ENCODE data around the gene FURIN.

- TF ChIP-seq CTCF (conservative IDR thresholded peaks at IDR 0.05 in 1 of 2, IDR thresholded peaks at IDR 0.05 in 1 of 2; ENCODE audit: low read depth in 1 of 2, low read length in 2 of 2) (no peak), EZH2 (IDR thresholded peaks at IDR 0.05; ENCODE audit: low read length, missing control alignments) (no peak)
Observed at GRCh38 chr15:90857337-90857736, 11.1 kb upstream of the FURIN start.

All from fibroblast of lung (primary cell).